SK-N-SH (cell line): ENCODE data around the gene KCNJ5. TPM values are rescaled to one million over a fixed set of nuclear protein-coding genes. Genes with fewer than 3 reads are reported as not detected.

Source experiments
- CTCF ChIA-PET: fragments of 300-600, 350-600 bp; formaldehyde crosslinking; extraction: SDS; loops from one replicate; lab custom pipeline; 2021; lab: Yijun Ruan, JAX
- POLR2A ChIA-PET: fragments of 350-600 bp; sonication (Branson Sonifier 250); formaldehyde crosslinking; extraction: SDS; loops from one replicate; lab custom pipeline; 2020; ENCODE audit warnings: antibody characterized with exemption, inconsistent platforms; lab: Yijun Ruan, JAX
- DNase-seq: peaks from one replicate; pipeline ENCODE4 v3.0.0; 2012
- H2AFZ ChIP-seq: fragments of 200-600 bp; sonication (generic); 2 replicates; pipeline ENCODE4 v1.8.1; 2016; ENCODE audit warnings: antibody characterized with exemption, mild to moderate bottlenecking, low read depth
- H3F3A ChIP-seq: fragments of 200-600 bp; sonication (generic); replicated peaks from 2 replicates; pipeline ENCODE3; 2016; ENCODE audit warnings: antibody characterized with exemption, mild to moderate bottlenecking; ENCODE audit not compliant: insufficient read depth
- H3K27ac ChIP-seq, 2 experiments: fragments of 200-500 bp in 1 of 2; fragments of 200-600 bp in 1 of 2; sonication (Bioruptor generic) in 1 of 2; sonication (generic), shearing (Covaris generic) in 1 of 2; 2 replicates each; pipeline versions ENCODE4 v1.5.1 to v1.6.1; 2014 to 2016; ENCODE audit warnings: low read depth in 2 of 2, inconsistent platforms in 1 of 2, low read length in 1 of 2, mild to moderate bottlenecking in 1 of 2, mixed read lengths in 1 of 2
- H3K27me3 ChIP-seq: fragments of 200-600 bp; sonication (generic), shearing (Covaris generic); 2 replicates; pipeline ENCODE4 v1.6.1; 2016; ENCODE audit warnings: mixed run types; ENCODE audit not compliant: insufficient read depth
- H3K36me3 ChIP-seq, 2 experiments: fragments of 200-500 bp in 1 of 2; fragments of 200-600 bp in 1 of 2; sonication (Bioruptor generic) in 1 of 2; sonication (generic) in 1 of 2; replicated peaks in 1 of 2; 2 replicates each; pipeline versions ENCODE3 to v1.5.1; 2014 to 2016; ENCODE audit warnings: low read length in 1 of 2, mild to moderate bottlenecking in 1 of 2; ENCODE audit not compliant: insufficient read depth in 2 of 2, control insufficient read depth in 1 of 2
- H3K4me1 ChIP-seq, 2 experiments: fragments of 200-500 bp in 1 of 2; fragments of 200-600 bp in 1 of 2; sonication (Bioruptor generic) in 1 of 2; sonication (generic), shearing (Covaris generic) in 1 of 2; 2 replicates each; pipeline versions ENCODE4 v1.5.1 to v1.6.1; 2014 to 2016; ENCODE audit warnings: low read depth in 1 of 2, low read length in 1 of 2, mixed run types in 1 of 2; ENCODE audit not compliant: insufficient read depth in 2 of 2, control insufficient read depth in 1 of 2
- H3K4me2 ChIP-seq: fragments of 200-600 bp; sonication (generic), shearing (Covaris generic); 2 replicates; pipeline ENCODE4 v1.6.1; 2017; ENCODE audit warnings: mixed run types
- H3K4me3 ChIP-seq, 2 experiments: fragments of 200-500 bp in 1 of 2; fragments of 200-600 bp in 1 of 2; sonication (Bioruptor generic) in 1 of 2; sonication (generic), shearing (Covaris generic) in 1 of 2; 2 replicates each; pipeline versions ENCODE4 v1.5.1 to v1.8.1; 2014 to 2016; ENCODE audit warnings: low read depth in 2 of 2, inconsistent platforms in 1 of 2, low read length in 1 of 2, mild to moderate bottlenecking in 1 of 2, mixed read lengths in 1 of 2, moderate library complexity in 1 of 2
- H3K79me2 ChIP-seq: fragments of 200-600 bp; sonication (generic); 2 replicates; pipeline ENCODE4 v1.8.1; 2017; ENCODE audit warnings: mild to moderate bottlenecking; ENCODE audit not compliant: insufficient read depth
- H3K9ac ChIP-seq: fragments of 200-600 bp; sonication (generic); 2 replicates; pipeline ENCODE4 v1.6.1; 2017; ENCODE audit warnings: mixed run types
- H3K9me2 ChIP-seq: fragments of 200-600 bp; sonication (generic); 2 replicates; pipeline ENCODE4 v1.6.1; 2017; ENCODE audit warnings: mixed run types
- H3K9me3 ChIP-seq: fragments of 200-600 bp; sonication (generic); 2 replicates; pipeline ENCODE4 v1.6.1; 2017; ENCODE audit warnings: mixed run types, mild to moderate bottlenecking, moderate library complexity
- H4K20me1 ChIP-seq: fragments of 200-600 bp; sonication (generic); 2 replicates; pipeline ENCODE4 v1.6.1; 2017; ENCODE audit warnings: mild to moderate bottlenecking, mixed run types; ENCODE audit not compliant: insufficient read depth
- CHD2 ChIP-seq: fragments of 150-350 bp; IDR thresholded peaks from 2 replicates; pipeline ENCODE4 v1.6.1; 2018; ENCODE audit warnings: low read length; ENCODE audit not compliant: partially characterized antibody
- ELF1 ChIP-seq: IDR thresholded peaks from 2 replicates; pipeline ENCODE4 v1.4.0; 2012
- EP300 ChIP-seq, 2 experiments: IDR thresholded peaks; 2 replicates each; pipeline versions ENCODE4 v1.4.0 to v1.6.1; 2012; ENCODE audit warnings: borderline replicate concordance in 1 of 2, low read depth in 1 of 2, low read length in 1 of 2
- EZH2phosphoT487 ChIP-seq: fragments of 200-600 bp; sonication (generic); IDR thresholded peaks from 2 replicates; pipeline ENCODE4 v1.6.1; 2017; ENCODE audit warnings: low read depth, mixed run types, mild to moderate bottlenecking, antibody characterized with exemption, moderate library complexity, borderline replicate concordance
- FOXM1 ChIP-seq: IDR thresholded peaks from 2 replicates; pipeline ENCODE4 v1.4.0; 2012; ENCODE audit warnings: low read depth, mild to moderate bottlenecking
- GABPA ChIP-seq: IDR thresholded peaks from 2 replicates; pipeline ENCODE4 v1.4.0; 2012; ENCODE audit warnings: low read depth, mild to moderate bottlenecking
- GATA2 ChIP-seq: sonication (generic); formaldehyde crosslinking; IDR thresholded peaks from 2 replicates; pipeline ENCODE4 v1.5.0; 2020; ENCODE audit warnings: mild to moderate bottlenecking, missing genetic modification reagents
- MAX ChIP-seq: IDR thresholded peaks from 2 replicates; pipeline ENCODE4 v1.4.0; 2012; ENCODE audit warnings: low read depth
- MEF2A ChIP-seq: IDR thresholded peaks from 2 replicates; pipeline ENCODE4 v1.4.0; 2012; ENCODE audit warnings: low read depth, borderline replicate concordance
- NFIC ChIP-seq: IDR thresholded peaks from 2 replicates; pipeline ENCODE4 v1.4.0; 2012; ENCODE audit warnings: borderline replicate concordance
- PBX3 ChIP-seq: IDR thresholded peaks from 2 replicates; pipeline ENCODE4; 2012
- RAD21 ChIP-seq: IDR thresholded peaks from 2 replicates; pipeline ENCODE4 v1.6.1; 2012; ENCODE audit warnings: mild to moderate bottlenecking, low read length
- RCOR1 ChIP-seq: fragments of 150-350 bp; IDR thresholded peaks from 2 replicates; pipeline ENCODE4 v1.6.1; 2017; ENCODE audit warnings: antibody characterized with exemption, low read length
- REST ChIP-seq: IDR thresholded peaks from 2 replicates; pipeline ENCODE4 v1.6.1; 2012; ENCODE audit warnings: mild to moderate bottlenecking, low read depth, low read length, moderate library complexity
- RFX5 ChIP-seq: IDR thresholded peaks from 2 replicates; pipeline ENCODE4 v1.6.1; 2012; ENCODE audit warnings: mild to moderate bottlenecking, improper control_type of control experiment, low read length
- SIN3A ChIP-seq: IDR thresholded peaks from 2 replicates; pipeline ENCODE4 v1.6.1; 2012; ENCODE audit warnings: low read depth, mild to moderate bottlenecking, low read length, moderate library complexity, borderline replicate concordance
- TAF1 ChIP-seq: IDR thresholded peaks from 2 replicates; pipeline ENCODE4 v1.6.1; 2012; ENCODE audit warnings: low read depth, mild to moderate bottlenecking, low read length, moderate library complexity, borderline replicate concordance
- TCF12 ChIP-seq: IDR thresholded peaks from 2 replicates; pipeline ENCODE4 v1.4.0; 2012
- USF1 ChIP-seq: IDR thresholded peaks from 2 replicates; pipeline ENCODE4 v1.4.0; 2012; ENCODE audit warnings: low read depth, borderline replicate concordance
- USF2 ChIP-seq: fragments of 150-350 bp; IDR thresholded peaks from 2 replicates; pipeline ENCODE4 v1.6.1; 2017; ENCODE audit warnings: antibody characterized with exemption, low read length, low read depth, borderline replicate concordance
- YY1 ChIP-seq: IDR thresholded peaks from 2 replicates; pipeline ENCODE4 v1.4.0; 2012; ENCODE audit warnings: low read depth, mild to moderate bottlenecking
- WGBS: methylation state at CpG from one replicate; pipeline ENCODE4 v1.1.6; 2017; ENCODE audit warnings: low lambda C conversion rate; 5-methylcytosine and 5-hydroxymethylcytosine counted together
- polyA plus RNA-seq, 3 experiments: library from polyadenylated mRNA; depleted of rRNA; stranded (reverse); fragments of >200 nt; gene quantifications; 2 replicates each; pipeline ENCODE4 v1.2.3, GENCODE V29; 2012

Gene KCNJ5
- polyA plus RNA-seq, 1 of the 3 experiments (the other 2 are of a cell fraction) = 0.03 TPM

GRCh38 chr11:128927108-128927461 lies 35.9 kb downstream of the KCNJ5 start:
- POLR2A ChIA-PET = no interaction called here
- DNase-seq = no peak
- H3K27ac ChIP-seq = no peak overlapping the region
- CTCF ChIA-PET = interaction anchor here (4.8 kb wide), 1 partner anchor 29 kb away, joined by 26 read pairs; no protein-coding TSS in a partner anchor
- no peaks in the 10 kb centered on the region for H3K79me2 ChIP-seq
- no peak overlapping the region for H2AFZ ChIP-seq
- peaks cover 0 to 2% of the 10 kb centered on the region in 2 experiments; a peak in 1 of 4 replicates for H3K4me1 ChIP-seq
- H3K36me3 ChIP-seq = no peaks in the 10 kb centered on the region
- no peak for TF ChIP-seq MEF2A
- no peak for TF ChIP-seq ELF1
- no peak for TF ChIP-seq REST
- TF ChIP-seq GATA2 = no peak
- TF ChIP-seq GABPA = no peak
- no peak for TF ChIP-seq NFIC
- TF ChIP-seq RFX5 = no peak
- TF ChIP-seq CHD2 = no peak
- TF ChIP-seq SIN3A = no peak
- no peak for TF ChIP-seq TAF1
- TF ChIP-seq, all 33 proteins: peak for 0
- Histone ChIP-seq H3K9me3 (no peaks in the 10 kb centered on the region), H3K27me3 (peaks cover 5% of the 10 kb centered on the region; the same call in 1 of the 2 replicates), H3K4me2 (no peak overlapping the region), H3K9ac (no peak overlapping the region), H3K4me3 (no peak overlapping the region), H3F3A (no peaks in the 10 kb centered on the region), H4K20me1 (no peaks in the 10 kb centered on the region), H3K9me2 (no peaks in the 10 kb centered on the region)
- WGBS = 62% methylated on average over 10 of the region's 11 CpGs

- H2AFZ ChIP-seq = no peak overlapping the region
- no peak overlapping the region for H3K4me3 ChIP-seq
- no peak for DNase-seq
- H3F3A ChIP-seq = no peaks in the 10 kb centered on the region
- H3K9me3 ChIP-seq = no peaks in the 10 kb centered on the region
- WGBS = 92% methylated on average over 12 of the region's 12 CpGs
- no peak overlapping the region for H3K9ac ChIP-seq
- CTCF ChIA-PET = interaction anchor here (2.2 to 2.5 kb wide), 2 partner anchors 29 to 43 kb away, joined by 7 to 14 read pairs; no protein-coding TSS in a partner anchor
- no peaks in the 10 kb centered on the region for H3K9me2 ChIP-seq
- no peaks in the 10 kb centered on the region for H3K79me2 ChIP-seq
- peaks cover 0 to 2% of the 10 kb centered on the region in 2 experiments; a peak in 1 of 4 replicates for H3K4me1 ChIP-seq
- POLR2A ChIA-PET = no interaction called here
- H3K27me3 ChIP-seq = peaks cover 5% of the 10 kb centered on the region; the same call in 1 of the 2 replicates
- no peak overlapping the region for H3K27ac ChIP-seq
- H3K4me2 ChIP-seq = no peak overlapping the region
- H3K36me3 ChIP-seq = no peaks in the 10 kb centered on the region
- H4K20me1 ChIP-seq = no peaks in the 10 kb centered on the region
- TF ChIP-seq TCF12 = no peak
- no peak for TF ChIP-seq PBX3
- no peak for TF ChIP-seq RFX5
- TF ChIP-seq FOXM1 = no peak
- no peak for TF ChIP-seq EZH2phosphoT487
- TF ChIP-seq YY1 = no peak
- no peak for TF ChIP-seq TAF1
- TF ChIP-seq EP300 (IDR thresholded peaks at IDR 0.05; ENCODE audit: borderline replicate concordance in 1 of 2, low read depth in 1 of 2, low read length in 1 of 2) = no peak
- no peak for TF ChIP-seq RCOR1
- TF ChIP-seq GABPA = no peak
- TF ChIP-seq USF1 = no peak
- no peak for TF ChIP-seq MAX
- no peak for TF ChIP-seq USF2
- TF ChIP-seq ELF1 = no peak
- TF ChIP-seq SIN3A = no peak
- TF ChIP-seq RAD21 = no peak
These were observed 36.7 kb downstream of the KCNJ5 start for GRCh38 chr11:128927683-128928336.
